HCT116 (cell line): Measurements from ENCODE around the gene KLK12. TPM values are rescaled to one million over a fixed set of nuclear protein-coding genes. Genes with fewer than 3 reads are reported as not detected.

ENCODE experiments used
- ATAC-seq: fragments of 200-7000 bp; cut with Tn5 transposase; 2 replicates; pipeline ENCODE4 v1.9.1; 2020; ENCODE audit warnings: mild to moderate bottlenecking, moderate library complexity
- BruUV-seq: library from RNA; stranded (reverse); fragments of 400-500 nt; replicated peaks from 2 replicates; lab custom pipeline; 2021; lab: Mats Ljungman, UMichigan
- CTCF ChIA-PET: fragments of 300-600 bp; sonication (Branson Sonifier 250); formaldehyde crosslinking; loops from one replicate; lab custom pipeline; 2021; ENCODE audit warnings: antibody characterized with exemption; lab: Charles Lee
- POLR2A ChIA-PET: fragments of 300-600, 350-600 bp; sonication (Branson Sonifier 250); formaldehyde crosslinking; loops from one replicate; lab custom pipeline; 2021; ENCODE audit warnings: antibody characterized with exemption; lab: Charles Lee
- RAD21 ChIA-PET, 2 experiments: fragments of 300-600 bp; sonication (Branson Sonifier 250); formaldehyde crosslinking; loops; one replicate each; lab custom pipeline; 2023; ENCODE audit warnings: low total read pairs in 2 of 2; ENCODE audit not compliant: uncharacterized antibody in 2 of 2, unreplicated experiment in 2 of 2, low non-redundant PET in 1 of 2; lab: Charles Lee
- DNase-seq: peaks from one replicate; pipeline ENCODE4 v3.0.0-alpha.2; 2010; ENCODE audit warnings: low read depth, low spot score
- H2AFZ ChIP-seq: fragments of 200-600 bp; shearing (Covaris generic), sonication (generic); 2 replicates; pipeline ENCODE4 v1.6.1; 2017; ENCODE audit warnings: low read depth, mixed run types, mixed read lengths, antibody characterized with exemption, low read length; ENCODE audit not compliant: poor library complexity, severe bottlenecking
- H3K27ac ChIP-seq: 2 replicates; pipeline ENCODE4 v1.5.1; 2012; ENCODE audit warnings: low read depth, low read length
- H3K27me3 ChIP-seq: fragments of 200-600 bp; sonication (generic); 2 replicates; pipeline ENCODE4 v1.6.1; 2016; ENCODE audit warnings: mixed run types, low read length, mixed read lengths; ENCODE audit not compliant: insufficient read depth
- H3K36me3 ChIP-seq, 2 experiments: fragments of 200-500 bp in 1 of 2; fragments of 200-600 bp in 1 of 2; sonication (Bioruptor generic) in 1 of 2; sonication (generic) in 1 of 2; 2 replicates each; pipeline versions ENCODE4 v1.5.1 to v1.6.1; 2014 to 2016; ENCODE audit warnings: low read length in 2 of 2, inconsistent platforms in 1 of 2, mixed read lengths in 1 of 2, mixed run types in 1 of 2; ENCODE audit not compliant: insufficient read depth in 2 of 2, control insufficient read depth in 1 of 2
- H3K4me1 ChIP-seq, 2 experiments: fragments of 200-600 bp in 1 of 2; sonication (generic) in 1 of 2; 2 replicates each; pipeline versions ENCODE4 v1.5.1 to v1.6.1; 2012 to 2017; ENCODE audit warnings: low read length in 2 of 2, inconsistent platforms in 1 of 2, mild to moderate bottlenecking in 1 of 2, mixed read lengths in 1 of 2, mixed run types in 1 of 2, moderate library complexity in 1 of 2; ENCODE audit not compliant: insufficient read depth in 2 of 2, control insufficient read depth in 1 of 2
- H3K4me2 ChIP-seq: fragments of 200-600 bp; sonication (generic); 2 replicates; pipeline ENCODE4 v1.6.1; 2017; ENCODE audit warnings: mixed run types, low read length, mixed read lengths
- H3K4me3 ChIP-seq, 2 experiments: fragments of 200-600 bp in 1 of 2; sonication (generic) in 1 of 2; replicated peaks in 1 of 2; 2 replicates each; pipeline ENCODE4 v1.5.1; 2011 to 2016; ENCODE audit warnings: low read length in 2 of 2, control low read depth in 1 of 2, low read depth in 1 of 2, mild to moderate bottlenecking in 1 of 2, mixed read lengths in 1 of 2, mixed run types in 1 of 2
- H3K79me2 ChIP-seq: fragments of 200-600 bp; sonication (generic); 2 replicates; pipeline ENCODE4 v1.6.1; 2017; ENCODE audit warnings: mild to moderate bottlenecking, mixed run types, low read length, moderate library complexity, mixed read lengths; ENCODE audit not compliant: insufficient read depth
- H3K9ac ChIP-seq: fragments of 200-600 bp; sonication (generic); 2 replicates; pipeline ENCODE4 v1.6.1; 2016; ENCODE audit warnings: low read length, mixed read lengths
- H3K9me2 ChIP-seq: fragments of 200-600 bp; sonication (generic), shearing (Covaris generic); 2 replicates; pipeline ENCODE4 v1.6.1; 2017; ENCODE audit warnings: mixed run types, mild to moderate bottlenecking, moderate library complexity; ENCODE audit not compliant: insufficient read depth
- H3K9me3 ChIP-seq, 2 experiments: fragments of 200-500 bp in 1 of 2; fragments of 200-600 bp in 1 of 2; sonication (Bioruptor generic) in 1 of 2; sonication (generic) in 1 of 2; 2 replicates each; pipeline ENCODE4 v1.6.1; 2014 to 2017; ENCODE audit warnings: low read length in 2 of 2, mixed read lengths in 2 of 2, inconsistent platforms in 1 of 2, low read depth in 1 of 2, mild to moderate bottlenecking in 1 of 2, mixed run types in 1 of 2, moderate library complexity in 1 of 2; ENCODE audit not compliant: control insufficient read depth in 1 of 2, insufficient read depth in 1 of 2
- H4K20me1 ChIP-seq: fragments of 200-600 bp; sonication (generic), shearing (Covaris generic); 2 replicates; pipeline ENCODE4 v1.6.1; 2017; ENCODE audit warnings: mixed run types, mild to moderate bottlenecking, moderate library complexity; ENCODE audit not compliant: insufficient read depth
- CBX3 ChIP-seq: IDR thresholded peaks from 2 replicates; pipeline ENCODE4 v1.6.1; 2012; ENCODE audit warnings: low read depth
- CEBPB ChIP-seq: IDR thresholded peaks from 2 replicates; pipeline ENCODE4 v1.6.1; 2012; ENCODE audit warnings: low read depth
- EGR1 ChIP-seq: IDR thresholded peaks from 2 replicates; pipeline ENCODE4 v1.6.1; 2012; ENCODE audit warnings: low read depth
- ELF1 ChIP-seq: IDR thresholded peaks from 2 replicates; pipeline ENCODE4 v1.6.1; 2012; ENCODE audit warnings: low read depth, borderline replicate concordance
- EZH2phosphoT487 ChIP-seq: fragments of 200-600 bp; IDR thresholded peaks from 2 replicates; pipeline ENCODE4 v1.6.1; 2018; ENCODE audit warnings: antibody characterized with exemption, borderline replicate concordance
- FOSL1 ChIP-seq: IDR thresholded peaks from 2 replicates; pipeline ENCODE4 v1.6.1; 2012; ENCODE audit warnings: low read depth
- JUND ChIP-seq: IDR thresholded peaks from 2 replicates; pipeline ENCODE4 v1.6.1; 2012
- MAX ChIP-seq: IDR thresholded peaks from 2 replicates; pipeline ENCODE4 v1.6.1; 2012
- POLR2A ChIP-seq: IDR thresholded peaks from 2 replicates; pipeline ENCODE4 v1.7.0; 2011; ENCODE audit warnings: borderline replicate concordance; ENCODE audit not compliant: insufficient read depth, insufficient read length; ENCODE audit errors: extremely low read depth
- POLR2AphosphoS5 ChIP-seq: IDR thresholded peaks from 2 replicates; pipeline ENCODE4 v1.6.1; 2011; ENCODE audit warnings: mild to moderate bottlenecking, low read depth, low read length, moderate library complexity
- RAD21 ChIP-seq: IDR thresholded peaks from 2 replicates; pipeline ENCODE4 v1.6.1; 2012; ENCODE audit warnings: low read depth, mild to moderate bottlenecking
- SIN3A ChIP-seq: IDR thresholded peaks from 2 replicates; pipeline ENCODE4 v1.6.1; 2012; ENCODE audit warnings: low read depth
- SP1 ChIP-seq: IDR thresholded peaks from 2 replicates; pipeline ENCODE4 v1.6.1; 2012; ENCODE audit warnings: low read depth
- TCF7L2 ChIP-seq: IDR thresholded peaks from 2 replicates; pipeline ENCODE4 v1.7.0; 2011; ENCODE audit warnings: borderline replicate concordance, inconsistent platforms; ENCODE audit not compliant: insufficient read depth, insufficient read length; ENCODE audit errors: extremely low read depth
- YY1 ChIP-seq: IDR thresholded peaks from 2 replicates; pipeline ENCODE4 v1.6.1; 2011; ENCODE audit warnings: low read length, low read depth, moderate library complexity, mild to moderate bottlenecking; ENCODE audit not compliant: insufficient replicate concordance; ENCODE audit errors: extremely low read depth
- ZBTB33 ChIP-seq: IDR thresholded peaks from 2 replicates; pipeline ENCODE4 v1.6.1; 2011; ENCODE audit warnings: mild to moderate bottlenecking, low read length, moderate library complexity; ENCODE audit not compliant: insufficient replicate concordance; ENCODE audit errors: extremely low read depth
- ZFX ChIP-seq: fragments of 450-650 bp; IDR thresholded peaks from 2 replicates; pipeline ENCODE4 v1.6.1; 2017
- intact Hi-C: fragments of 100-400 bp; cut with micrococcal nuclease; formaldehyde crosslinking; loops from 2 replicates; pipeline ENCODE4 v1.10.0; 2022
- total RNA-seq: library from RNA; stranded (reverse); gene quantifications from one replicate; pipeline ENCODE4 v1.2.1, GENCODE V29; 2021; ENCODE audit not compliant: unreplicated experiment

Gene KLK12
- total RNA-seq, 1 experiment from 2014 or later, result not detected

GRCh38 chr19:51000981-51001380 is 33.8 kb downstream of the KLK12 start:
- Histone ChIP-seq H2AFZ (no peak overlapping the region), H3K27me3 (no peaks in the 10 kb centered on the region), H3K4me2 (peak overlapping the region; percentile 100), H3K4me1 (peaks cover 16 to 36% of the 10 kb centered on the region in 2 experiments), H3K36me3 (peaks cover 0 to 6% of the 10 kb centered on the region in 2 experiments; a peak in 1 of 4 replicates), H3K27ac (peak overlapping the region; percentile 77), H3K9me3 (no peaks in the 10 kb centered on the region), H3K79me2 (peaks cover 11% of the 10 kb centered on the region; the same call in 1 of the 2 replicates), H3K9me2 (no peaks in the 10 kb centered on the region), H3K4me3 (peak overlapping the region; percentile 78 to 88), H3K9ac (peak overlapping the region; percentile 91), H4K20me1 (no peaks in the 10 kb centered on the region)
- no peak for DNase-seq
- peak; percentile 68 for ATAC-seq
- intact Hi-C loops, result loop anchor here (2.0 to 5.0 kb wide), 2 partner anchors 34 to 68 kb away; partner anchors contain the start of gene KLK6
- CTCF ChIA-PET, result interaction anchor here (1.0 to 3.4 kb wide), 6 partner anchors 13 to 297 kb away, joined by 3 to 71 read pairs (median 3); partner anchors contain the start of gene KLK10
- RAD21 ChIA-PET, result interaction anchor here in 1 of 2 experiments (2.1 kb wide), 1 partner anchor 16 kb away, joined by 14 read pairs; no protein-coding TSS in a partner anchor
- TF ChIP-seq YY1, result peak; percentile 55
- no peak for TF ChIP-seq EZH2phosphoT487
- peak; percentile 56 for TF ChIP-seq RAD21
- TF ChIP-seq EGR1, result peak; percentile 72
- no peak for TF ChIP-seq ELF1
- no peak for TF ChIP-seq ZFX
- no peak for TF ChIP-seq POLR2A
- TF ChIP-seq CBX3, result no peak
- TF ChIP-seq JUND, result no peak
- no peak for TF ChIP-seq TCF7L2
- peak; percentile 93 for TF ChIP-seq MAX
- no peak for TF ChIP-seq ZBTB33
- TF ChIP-seq SIN3A, result no peak; the same call in 1 of the 2 replicates
- TF ChIP-seq SP1, result no peak
- TF ChIP-seq CEBPB, result no peak
- TF ChIP-seq FOSL1, result no peak
- TF ChIP-seq POLR2AphosphoS5, result peak; percentile 70
- no TSS peak for BruUV-seq
- POLR2A ChIA-PET, result interaction anchor here (0.6 to 2.6 kb wide), 8 partner anchors 8 to 67 kb away, joined by 3 to 49 read pairs (median 4); partner anchors contain the start of genes KLK10, KLK6 and KLK7
